ENCODE measurements around the gene OLFML3.

OLFML3 gene

DNA sequence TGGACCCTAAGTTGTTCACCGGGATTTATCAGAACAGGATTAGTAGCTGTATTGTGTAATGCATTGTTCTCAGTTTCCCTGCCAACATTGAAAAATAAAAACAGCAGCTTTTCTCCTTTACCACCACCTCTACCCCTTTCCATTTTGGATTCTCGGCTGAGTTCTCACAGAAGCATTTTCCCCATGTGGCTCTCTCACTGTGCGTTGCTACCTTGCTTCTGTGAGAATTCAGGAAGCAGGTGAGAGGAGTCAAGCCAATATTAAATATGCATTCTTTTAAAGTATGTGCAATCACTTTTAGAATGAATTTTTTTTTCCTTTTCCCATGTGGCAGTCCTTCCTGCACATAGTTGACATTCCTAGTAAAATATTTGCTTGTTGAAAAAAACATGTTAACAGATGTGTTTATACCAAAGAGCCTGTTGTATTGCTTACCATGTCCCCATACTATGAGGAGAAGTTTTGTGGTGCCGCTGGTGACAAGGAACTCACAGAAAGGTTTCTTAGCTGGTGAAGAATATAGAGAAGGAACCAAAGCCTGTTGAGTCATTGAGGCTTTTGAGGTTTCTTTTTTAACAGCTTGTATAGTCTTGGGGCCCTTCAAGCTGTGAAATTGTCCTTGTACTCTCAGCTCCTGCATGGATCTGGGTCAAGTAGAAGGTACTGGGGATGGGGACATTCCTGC, 3.9 kb upstream of the OLFML3 start:
- TF ChIP-seq, protein P1, sequence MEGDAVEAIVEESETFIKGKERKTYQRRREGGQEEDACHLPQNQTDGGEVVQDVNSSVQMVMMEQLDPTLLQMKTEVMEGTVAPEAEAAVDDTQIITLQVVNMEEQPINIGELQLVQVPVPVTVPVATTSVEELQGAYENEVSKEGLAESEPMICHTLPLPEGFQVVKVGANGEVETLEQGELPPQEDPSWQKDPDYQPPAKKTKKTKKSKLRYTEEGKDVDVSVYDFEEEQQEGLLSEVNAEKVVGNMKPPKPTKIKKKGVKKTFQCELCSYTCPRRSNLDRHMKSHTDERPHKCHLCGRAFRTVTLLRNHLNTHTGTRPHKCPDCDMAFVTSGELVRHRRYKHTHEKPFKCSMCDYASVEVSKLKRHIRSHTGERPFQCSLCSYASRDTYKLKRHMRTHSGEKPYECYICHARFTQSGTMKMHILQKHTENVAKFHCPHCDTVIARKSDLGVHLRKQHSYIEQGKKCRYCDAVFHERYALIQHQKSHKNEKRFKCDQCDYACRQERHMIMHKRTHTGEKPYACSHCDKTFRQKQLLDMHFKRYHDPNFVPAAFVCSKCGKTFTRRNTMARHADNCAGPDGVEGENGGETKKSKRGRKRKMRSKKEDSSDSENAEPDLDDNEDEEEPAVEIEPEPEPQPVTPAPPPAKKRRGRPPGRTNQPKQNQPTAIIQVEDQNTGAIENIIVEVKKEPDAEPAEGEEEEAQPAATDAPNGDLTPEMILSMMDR (conservative IDR thresholded peaks at IDR 0.05; ENCODE audit: low read length) = no peak

DNA sequence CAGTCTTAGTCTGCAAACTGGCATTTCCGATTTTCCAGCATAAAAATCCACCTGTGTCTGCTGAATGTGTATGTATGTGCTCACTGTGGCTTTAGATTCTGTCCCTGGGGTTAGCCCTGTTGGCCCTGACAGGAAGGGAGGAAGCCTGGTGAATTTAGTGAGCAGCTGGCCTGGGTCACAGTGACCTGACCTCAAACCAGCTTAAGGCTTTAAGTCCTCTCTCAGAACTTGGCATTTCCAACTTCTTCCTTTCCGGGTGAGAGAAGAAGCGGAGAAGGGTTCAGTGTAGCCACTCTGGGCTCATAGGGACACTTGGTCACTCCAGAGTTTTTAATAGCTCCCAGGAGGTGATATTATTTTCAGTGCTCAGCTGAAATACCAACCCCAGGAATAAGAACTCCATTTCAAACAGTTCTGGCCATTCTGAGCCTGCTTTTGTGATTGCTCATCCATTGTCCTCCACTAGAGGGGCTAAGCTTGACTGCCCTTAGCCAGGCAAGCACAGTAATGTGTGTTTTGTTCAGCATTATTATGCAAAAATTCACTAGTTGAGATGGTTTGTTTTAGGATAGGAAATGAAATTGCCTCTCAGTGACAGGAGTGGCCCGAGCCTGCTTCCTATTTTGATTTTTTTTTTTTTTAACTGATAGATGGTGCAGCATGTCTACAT, 2.5 kb upstream of the OLFML3 start:
- peak; percentile 66 for DNase-seq (ENCODE audit: low read depth)
- TF ChIP-seq, protein P1 (conservative IDR thresholded peaks at IDR 0.05; ENCODE audit: low read length) = peak; percentile 87
- H3K4me3 ChIP-seq (ENCODE audit: low read length) = no peak overlapping the region

More for the DNA sequence above, 3.9 kb upstream of the OLFML3 start:
- H3K4me3 ChIP-seq (ENCODE audit: low read length) = no peak overlapping the region
- peak; percentile 92 for DNase-seq (ENCODE audit: low read depth)

DNA sequence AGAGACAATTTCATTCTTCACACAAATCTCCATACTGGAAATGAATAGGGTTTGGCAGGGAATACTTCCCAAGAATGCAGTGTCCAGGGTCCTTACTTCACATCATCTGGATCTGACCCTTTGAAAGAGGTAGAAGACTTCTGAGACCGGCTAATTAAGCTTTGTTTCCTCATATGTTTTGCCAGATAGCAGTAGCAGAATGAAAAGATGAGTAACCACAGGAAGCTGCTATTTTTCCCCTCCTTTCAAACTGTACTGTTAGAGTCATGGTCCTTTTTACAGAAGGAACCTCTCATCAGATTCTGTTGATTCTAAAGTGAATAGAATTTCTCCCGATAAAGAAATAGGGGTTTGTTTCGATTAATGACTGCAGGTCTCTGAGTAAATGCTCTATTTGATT, 1.4 kb upstream of the OLFML3 start:
- H3K4me3 ChIP-seq (ENCODE audit: low read length) = no peak overlapping the region
- TF ChIP-seq, protein P1 (conservative IDR thresholded peaks at IDR 0.05; ENCODE audit: low read length) = no peak
- peak; percentile 15 for DNase-seq (ENCODE audit: low read depth)

DNA sequence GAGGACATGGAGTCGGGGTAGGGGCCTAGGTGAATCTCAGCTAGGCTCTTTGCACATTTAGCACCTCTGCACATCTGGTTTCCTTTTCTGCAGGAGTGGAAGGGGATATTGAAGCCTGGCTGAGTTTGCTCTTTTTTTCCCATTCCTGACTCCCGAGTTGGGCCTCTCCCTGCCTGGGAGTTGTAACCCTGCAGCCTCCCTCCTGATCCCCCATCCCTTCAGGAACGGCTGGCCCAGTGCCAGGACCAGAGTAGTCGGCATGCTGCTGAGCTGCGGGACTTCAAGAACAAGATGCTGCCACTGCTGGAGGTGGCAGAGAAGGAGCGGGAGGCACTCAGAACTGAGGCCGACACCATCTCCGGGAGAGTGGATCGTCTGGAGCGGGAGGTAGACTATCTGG, 836 bp downstream of the OLFML3 start:
- peak; percentile 54 for DNase-seq (ENCODE audit: low read depth)

DNA sequence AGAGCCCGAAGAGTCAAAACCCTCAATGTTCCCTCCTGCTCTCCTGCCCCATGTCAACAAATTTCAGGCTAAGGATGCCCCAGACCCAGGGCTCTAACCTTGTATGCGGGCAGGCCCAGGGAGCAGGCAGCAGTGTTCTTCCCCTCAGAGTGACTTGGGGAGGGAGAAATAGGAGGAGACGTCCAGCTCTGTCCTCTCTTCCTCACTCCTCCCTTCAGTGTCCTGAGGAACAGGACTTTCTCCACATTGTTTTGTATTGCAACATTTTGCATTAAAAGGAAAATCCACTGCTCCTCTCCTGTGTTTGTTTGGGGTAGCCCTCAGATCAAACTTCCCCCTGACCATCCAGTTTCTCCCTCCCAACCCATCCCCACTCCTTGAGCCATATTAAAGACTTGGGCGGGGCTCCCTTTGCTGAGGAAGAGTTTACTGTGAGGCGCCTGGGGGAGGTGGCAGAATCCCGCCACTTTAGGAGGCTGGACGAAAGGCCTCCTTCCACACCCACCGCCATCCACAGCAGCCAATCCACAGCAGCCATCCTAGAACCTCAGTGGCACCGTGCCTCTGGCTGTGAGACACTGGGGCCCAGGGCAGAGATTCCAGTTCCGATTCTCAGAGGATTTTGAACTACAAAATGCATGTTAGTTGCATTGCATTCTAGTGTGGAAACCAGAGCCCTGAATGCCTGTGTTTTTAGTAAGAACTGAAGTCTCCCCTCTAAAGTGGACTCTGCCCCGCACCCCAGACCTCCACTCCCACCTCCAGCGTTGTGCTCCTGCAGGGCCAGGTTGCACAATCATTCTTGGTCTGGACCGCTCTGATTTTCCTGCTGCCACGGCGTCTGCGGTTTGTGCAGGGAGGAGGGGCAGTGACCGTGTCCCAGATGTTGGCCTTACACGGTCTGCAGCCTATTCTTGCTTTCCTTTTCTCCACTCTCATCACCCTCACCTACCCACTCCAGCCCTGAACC, 3.0 kb downstream of the OLFML3 start:
- peak overlapping the region; percentile 82 for H3K4me3 ChIP-seq (ENCODE audit: low read length)
- DNase-seq (ENCODE audit: low read depth) = peak; percentile 91
- TF ChIP-seq, protein P1 (conservative IDR thresholded peaks at IDR 0.05; ENCODE audit: low read length) = no peak

More for the DNA sequence above, 836 bp downstream of the OLFML3 start:
- peak overlapping the region; percentile 82 for H3K4me3 ChIP-seq (ENCODE audit: low read length)
- TF ChIP-seq, protein P1 (conservative IDR thresholded peaks at IDR 0.05; ENCODE audit: low read length) = no peak

DNA sequence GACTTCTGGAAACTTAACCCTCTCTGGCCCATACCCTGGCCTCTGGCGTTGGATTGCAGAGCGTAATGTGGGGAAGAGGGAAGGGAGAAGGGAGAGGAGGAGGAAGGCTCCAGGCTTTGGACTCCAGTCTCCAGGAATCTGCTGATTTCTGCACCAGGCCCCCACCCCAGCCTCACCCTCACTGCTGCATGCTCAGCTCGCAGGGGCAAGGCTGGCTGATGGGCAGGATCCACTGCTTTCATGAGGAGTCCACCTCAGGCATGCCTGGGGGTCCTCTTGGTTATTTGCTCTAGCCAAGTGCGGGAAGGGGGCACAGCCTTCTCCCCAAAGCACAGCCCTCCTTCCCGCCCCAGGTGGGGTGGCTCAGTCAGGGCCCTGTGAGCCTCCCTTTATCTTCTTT, 3.7 kb downstream of the OLFML3 start:
- TF ChIP-seq, protein P1 (conservative IDR thresholded peaks at IDR 0.05; ENCODE audit: low read length) = no peak
- DNase-seq (ENCODE audit: low read depth) = no peak
- H3K4me3 ChIP-seq (ENCODE audit: low read length) = peak overlapping the region; percentile 82

Data from AG10803 (cell line).